ENCODE data around the gene LRRC43.
"Not testable (repeated sequence)": the region's sequence is repeated elsewhere in the genome, so short reads cannot be mapped to it uniquely, and the experiment has no call there.

Gene LRRC43

GRCh38 chr12:122189626-122190475, 6.9 kb downstream of the LRRC43 start:
- in situ Hi-C loops (cut with HindIII; ENCODE audit: low sequenced_read_pairs): no loop called here

DNA sequence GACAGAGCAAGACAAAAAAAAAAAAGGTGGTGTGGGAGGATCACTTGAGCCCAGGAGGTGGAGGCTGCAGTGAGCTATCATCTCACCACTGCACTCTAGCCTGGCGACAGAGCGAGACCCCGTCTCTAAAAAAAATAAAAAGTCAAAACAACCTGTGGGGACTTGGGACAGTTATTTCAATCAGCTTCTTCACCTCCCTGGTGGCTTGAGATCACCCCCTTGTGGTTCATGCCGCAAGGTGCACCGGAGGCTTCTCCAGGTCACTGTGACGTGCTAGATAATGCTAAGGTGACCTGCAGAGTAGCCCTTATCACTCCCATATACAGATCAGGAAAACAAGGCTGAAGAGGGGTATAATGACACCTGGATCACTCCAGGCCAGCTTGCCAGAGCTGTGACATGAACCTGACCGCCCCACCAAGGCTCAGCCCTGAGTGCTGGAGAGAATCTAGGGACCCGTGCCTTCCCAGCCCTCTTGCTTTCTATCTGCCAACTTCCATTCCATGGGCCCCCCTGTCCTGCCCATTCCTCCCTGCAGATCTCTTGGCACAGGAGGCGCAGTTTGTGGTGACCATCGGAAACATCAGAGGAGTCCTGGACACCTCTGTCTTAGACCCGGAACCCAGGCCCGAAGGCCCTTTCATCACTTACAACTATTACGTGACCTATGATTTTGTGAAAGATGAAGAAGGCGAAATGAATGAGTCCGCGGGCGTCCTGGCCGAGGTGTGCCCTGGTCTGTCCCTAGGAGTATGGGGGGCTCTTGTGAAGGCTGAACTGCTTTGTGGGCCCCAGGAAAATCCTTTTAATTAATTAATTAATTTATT, 8.1 kb downstream of the LRRC43 start:
- in situ Hi-C loops (cut with HindIII; ENCODE audit: low sequenced_read_pairs): no loop called here

DNA sequence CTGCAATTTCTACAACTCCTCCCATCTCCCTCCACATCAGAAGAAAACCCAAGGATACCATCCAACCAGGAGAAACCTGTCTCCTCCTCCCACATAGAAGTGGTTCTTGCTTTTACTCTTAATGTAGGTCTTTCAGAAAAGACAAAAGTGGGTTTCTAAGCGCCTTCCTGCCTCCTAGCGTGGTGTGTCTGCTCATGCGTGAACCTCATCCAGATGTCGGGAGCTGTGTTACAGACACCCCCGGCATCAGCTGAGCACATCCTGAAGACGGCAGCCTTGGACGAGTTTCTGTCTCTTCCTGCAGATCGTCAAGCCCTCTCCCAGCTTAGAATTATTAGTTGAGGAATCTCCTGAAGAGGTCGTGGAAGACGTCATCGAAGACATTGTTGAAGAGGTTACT, 9.5 kb downstream of the LRRC43 start:
- in situ Hi-C loops (cut with HindIII; ENCODE audit: low sequenced_read_pairs): no loop called here

DNA sequence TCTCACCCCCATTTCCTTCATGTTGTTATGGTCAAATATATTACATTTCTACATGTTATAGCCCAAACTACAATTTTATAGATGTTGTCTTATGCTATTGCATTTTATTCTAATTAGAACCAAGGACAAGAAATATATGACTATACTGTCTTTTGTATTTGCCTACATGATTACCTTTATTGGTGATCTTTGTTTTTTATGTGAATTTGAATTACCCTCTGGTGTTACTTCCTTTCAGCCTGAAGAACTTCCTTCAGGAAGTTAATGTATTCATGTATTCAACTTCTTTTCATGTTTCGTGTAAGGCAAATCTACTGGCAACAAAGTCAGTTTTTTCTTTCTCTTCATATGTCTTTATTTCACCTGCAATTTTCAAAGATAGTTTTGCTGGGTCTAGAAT, 11.9 kb downstream of the LRRC43 start:
- in situ Hi-C loops (cut with HindIII; ENCODE audit: low sequenced_read_pairs): no loop called here

- in situ Hi-C loops (cut with HindIII; ENCODE audit: low sequenced_read_pairs): no loop called here
Observed at GRCh38 chr12:122195405-122195804, 12.5 kb downstream of the LRRC43 start.

DNA sequence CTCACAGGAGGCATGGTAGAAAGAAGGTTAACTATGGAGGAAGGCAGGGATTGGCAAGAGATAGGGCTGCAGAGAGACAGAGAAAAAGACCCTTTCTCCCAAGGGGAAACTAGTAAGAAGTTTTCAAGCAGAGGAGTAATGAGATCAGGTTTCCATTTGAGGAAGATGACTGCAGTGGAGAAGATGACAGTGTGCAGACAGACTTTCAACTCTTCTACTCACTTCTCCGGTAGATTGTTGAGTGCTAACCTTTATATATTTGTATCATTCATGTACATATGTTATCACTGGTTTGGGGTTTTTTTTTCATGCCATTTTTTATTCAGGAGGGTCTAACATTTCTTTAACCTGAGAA, 14.7 kb downstream of the LRRC43 start:
- in situ Hi-C loops (cut with HindIII; ENCODE audit: low sequenced_read_pairs): no loop called here

DNA sequence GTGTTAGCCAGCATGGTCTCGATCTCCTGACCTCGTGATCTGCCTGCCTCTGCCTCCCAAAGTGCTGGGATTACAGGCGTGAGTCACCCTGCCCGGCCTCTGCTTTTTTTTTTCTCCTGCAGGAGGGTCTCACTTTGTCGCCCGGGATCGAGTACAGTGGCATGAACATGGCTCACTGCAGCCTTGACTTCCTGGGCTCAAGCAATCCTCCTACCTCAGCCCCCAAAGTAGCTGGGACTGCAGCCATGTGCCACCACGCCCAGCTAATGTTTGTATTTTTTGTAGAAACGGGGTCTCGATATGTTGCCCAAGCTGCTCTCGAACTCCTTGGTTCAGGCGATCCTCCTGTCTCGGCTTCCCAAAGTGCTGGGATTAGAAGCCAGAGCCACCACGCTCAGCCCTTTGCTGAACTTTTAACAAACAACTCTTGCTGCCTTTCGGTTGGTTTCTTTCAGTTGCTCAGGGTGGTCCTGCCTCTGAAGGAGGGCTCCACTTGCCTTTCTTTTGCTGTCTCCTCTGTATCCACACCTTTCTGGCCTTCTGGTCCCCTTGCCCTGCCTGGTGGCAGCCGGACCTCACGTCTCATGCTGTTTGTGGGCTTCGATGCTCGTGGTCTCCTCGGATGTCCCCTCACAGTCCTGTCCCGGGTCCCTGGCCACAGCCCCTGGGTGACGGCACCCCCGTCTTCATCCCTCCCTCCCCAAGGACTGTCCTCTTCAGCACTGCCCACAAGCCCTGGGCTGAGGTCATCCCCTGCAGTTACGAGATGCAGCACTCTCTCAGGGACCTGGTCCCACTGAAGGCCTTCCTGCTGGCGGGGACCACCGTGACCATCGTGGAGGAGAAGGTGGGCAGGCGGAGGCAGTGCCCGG, 16.8 kb downstream of the LRRC43 start:
- in situ Hi-C loops (cut with HindIII; ENCODE audit: low sequenced_read_pairs): no loop called here

DNA sequence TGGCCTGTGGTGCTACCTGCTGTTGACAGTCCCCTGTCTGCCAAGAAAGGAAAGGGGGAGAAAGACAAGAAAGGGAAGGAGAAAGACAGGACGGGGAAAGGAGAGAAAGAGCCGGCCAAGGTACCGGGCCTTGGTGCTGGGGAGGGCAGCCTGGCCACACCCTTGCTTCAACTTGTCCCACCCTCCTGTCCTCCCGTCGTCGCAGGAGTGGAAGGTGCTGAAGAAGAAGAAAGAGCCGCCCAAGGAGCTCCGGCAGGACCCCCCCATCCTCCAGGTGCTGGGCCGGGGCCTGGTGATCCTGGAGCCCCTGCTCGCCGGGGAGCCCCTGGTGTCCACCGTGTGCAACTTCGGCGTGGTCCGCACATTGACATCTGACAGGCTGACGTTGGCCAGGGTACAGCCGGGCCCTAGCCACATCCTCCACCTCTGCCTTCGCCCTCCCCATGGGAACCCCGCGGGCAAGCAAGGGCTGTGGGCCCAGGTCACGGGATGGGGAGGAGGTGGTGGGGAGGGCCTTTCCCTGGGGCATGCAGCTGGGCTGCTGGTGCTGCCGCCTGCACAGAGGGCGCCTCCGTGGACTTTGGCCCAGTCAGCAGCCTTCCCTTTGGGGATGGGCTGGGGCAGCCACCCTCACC, 17.7 kb downstream of the LRRC43 start:
- in situ Hi-C loops (cut with HindIII; ENCODE audit: low sequenced_read_pairs): no loop called here

GRCh38 chr12:122201381-122201780, 18.5 kb downstream of the LRRC43 start:
- in situ Hi-C loops (cut with HindIII; ENCODE audit: low sequenced_read_pairs): no loop called here

- in situ Hi-C loops (cut with HindIII; ENCODE audit: low sequenced_read_pairs): no loop called here
Observed at GRCh38 chr12:122202017-122202416, 19.1 kb downstream of the LRRC43 start.

DNA sequence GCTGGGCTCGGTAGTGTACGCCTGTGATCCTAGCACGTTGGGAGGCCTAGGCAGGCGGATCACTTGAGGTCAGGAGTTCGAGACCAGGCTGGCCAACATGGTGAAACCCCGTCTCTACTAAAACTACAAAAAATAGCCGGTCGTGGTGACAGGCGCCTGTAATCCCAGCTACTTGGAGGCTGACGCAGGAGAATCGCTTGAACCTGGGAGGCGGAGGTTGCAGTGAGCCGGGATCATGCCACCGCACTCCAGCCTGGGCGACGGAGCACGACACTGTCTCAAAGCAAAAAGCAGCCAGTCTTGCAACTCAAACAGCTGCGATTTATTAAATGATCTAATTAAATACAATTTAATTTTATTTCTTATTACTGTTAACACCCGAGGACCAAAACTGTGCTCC, 19.9 kb downstream of the LRRC43 start:
- in situ Hi-C loops (cut with HindIII; ENCODE audit: low sequenced_read_pairs): not testable (repeated sequence)

- in situ Hi-C loops (cut with HindIII; ENCODE audit: low sequenced_read_pairs): no loop called here
Observed at GRCh38 chr12:122203301-122204166, 20.6 kb downstream of the LRRC43 start, which contains the start of gene B3GNT4. TSS of gene B3GNT4 (plus strand) at chr12:122203709. CDS start at chr12:122204619, 910 bp downstream.

DNA sequence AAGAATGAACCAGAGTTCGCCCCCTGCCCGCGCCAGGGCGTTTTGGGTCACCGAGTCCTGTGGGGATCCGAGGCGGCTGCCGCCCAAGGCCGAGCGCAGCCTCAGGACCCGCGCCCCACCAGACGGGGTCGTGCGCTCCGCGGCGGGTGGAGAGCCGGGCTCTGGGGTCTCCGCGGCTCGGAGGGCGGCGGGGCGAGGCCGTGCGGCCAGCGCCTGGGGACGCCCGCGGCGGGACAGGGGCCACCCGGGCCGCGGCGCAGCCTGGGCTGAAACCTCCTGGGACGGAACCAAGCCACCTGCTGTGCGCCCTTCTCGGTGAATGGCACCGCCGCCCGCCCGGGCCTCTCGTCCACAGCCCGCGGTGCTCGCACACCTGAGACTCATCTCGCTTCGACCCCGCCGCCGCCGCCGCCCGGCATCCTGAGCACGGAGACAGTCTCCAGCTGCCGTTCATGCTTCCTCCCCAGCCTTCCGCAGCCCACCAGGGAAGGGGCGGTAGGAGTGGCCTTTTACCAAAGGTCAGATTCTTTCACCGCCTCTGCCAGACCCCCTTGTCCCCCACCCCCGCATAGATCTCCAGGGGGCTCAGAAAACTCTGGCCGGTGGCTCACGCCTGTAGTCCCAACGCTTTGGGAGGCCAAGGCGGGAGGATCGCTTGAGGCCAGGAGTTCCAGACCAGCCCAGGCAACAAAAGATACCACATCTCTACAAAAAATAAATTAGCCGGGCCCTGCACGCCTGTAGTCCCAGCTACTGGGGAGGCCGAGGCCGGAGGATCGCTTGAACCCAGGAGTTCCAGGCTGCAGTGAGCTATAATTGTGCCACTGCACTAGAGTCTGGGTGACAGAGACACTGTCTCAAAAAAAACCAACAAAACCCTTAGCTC, 21.5 kb downstream of the LRRC43 start:
- in situ Hi-C loops (cut with HindIII; ENCODE audit: low sequenced_read_pairs): no loop called here

DNA sequence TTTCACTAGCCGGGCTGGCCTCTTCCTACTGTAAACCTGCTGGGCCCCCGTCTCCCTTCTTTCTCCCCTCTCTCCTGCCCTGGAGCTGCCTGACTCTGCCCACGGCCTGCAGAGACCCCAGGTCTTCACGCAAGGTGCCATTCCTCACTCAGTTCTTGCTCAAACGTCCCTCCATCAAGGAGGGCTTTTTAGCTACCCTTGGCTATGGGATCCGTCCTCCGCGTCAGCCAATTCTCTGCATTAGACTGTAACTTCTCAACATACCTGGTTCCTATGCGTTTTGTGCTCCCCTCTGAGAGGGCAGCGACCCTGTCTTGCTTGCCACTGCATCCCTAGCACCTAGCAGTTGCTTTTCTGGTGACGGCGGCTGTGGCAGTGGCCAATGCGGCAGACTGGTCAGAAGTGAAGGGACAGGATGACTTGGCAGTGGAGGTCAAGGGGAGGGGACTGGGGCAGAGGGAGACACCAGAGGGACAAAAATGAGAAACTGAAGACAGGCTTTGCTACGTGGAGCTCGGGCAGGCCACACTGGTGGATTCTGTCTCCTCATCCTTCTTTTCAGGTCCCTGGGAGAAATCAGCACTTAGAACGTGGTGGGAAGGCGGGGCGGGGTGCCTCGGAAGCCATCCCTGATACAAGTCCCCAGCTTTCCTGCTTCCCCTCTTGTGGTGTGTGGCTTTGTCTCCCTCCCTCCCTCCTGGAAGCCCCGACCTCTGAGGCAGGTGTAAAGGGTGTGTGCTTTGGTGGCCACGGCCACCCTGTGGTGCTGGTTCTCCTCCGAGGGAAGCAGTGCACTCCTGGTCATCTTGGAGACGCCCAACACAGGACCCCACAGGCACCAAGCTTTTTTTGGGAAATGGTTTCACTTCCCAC, 22.4 kb downstream of the LRRC43 start:
- in situ Hi-C loops (cut with HindIII; ENCODE audit: low sequenced_read_pairs): no loop called here

DNA sequence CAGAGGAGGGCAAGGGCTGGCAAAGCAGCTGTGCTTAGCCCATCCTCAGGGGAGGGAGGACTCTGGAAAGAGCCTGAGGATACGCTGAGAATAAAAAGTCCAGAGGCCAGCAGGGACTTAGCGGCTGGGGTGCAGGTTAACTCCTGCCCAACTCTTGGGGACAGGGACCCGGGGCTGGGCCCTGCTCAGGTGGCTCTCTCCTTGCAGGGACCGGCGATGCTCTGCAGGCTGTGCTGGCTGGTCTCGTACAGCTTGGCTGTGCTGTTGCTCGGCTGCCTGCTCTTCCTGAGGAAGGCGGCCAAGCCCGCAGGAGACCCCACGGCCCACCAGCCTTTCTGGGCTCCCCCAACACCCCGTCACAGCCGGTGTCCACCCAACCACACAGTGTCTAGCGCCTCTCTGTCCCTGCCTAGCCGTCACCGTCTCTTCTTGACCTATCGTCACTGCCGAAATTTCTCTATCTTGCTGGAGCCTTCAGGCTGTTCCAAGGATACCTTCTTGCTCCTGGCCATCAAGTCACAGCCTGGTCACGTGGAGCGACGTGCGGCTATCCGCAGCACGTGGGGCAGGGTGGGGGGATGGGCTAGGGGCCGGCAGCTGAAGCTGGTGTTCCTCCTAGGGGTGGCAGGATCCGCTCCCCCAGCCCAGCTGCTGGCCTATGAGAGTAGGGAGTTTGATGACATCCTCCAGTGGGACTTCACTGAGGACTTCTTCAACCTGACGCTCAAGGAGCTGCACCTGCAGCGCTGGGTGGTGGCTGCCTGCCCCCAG, 23.4 kb downstream of the LRRC43 start:
- in situ Hi-C loops (cut with HindIII; ENCODE audit: low sequenced_read_pairs): no loop called here

- in situ Hi-C loops (cut with HindIII; ENCODE audit: low sequenced_read_pairs): no loop called here
Observed at GRCh38 chr12:122206976-122207375, 24.1 kb downstream of the LRRC43 start.

- in situ Hi-C loops (cut with HindIII; ENCODE audit: low sequenced_read_pairs): no loop called here
Observed at GRCh38 chr12:122207391-122207790, 24.5 kb downstream of the LRRC43 start.
